ENCODE data around the gene HDAC2.

DNA sequence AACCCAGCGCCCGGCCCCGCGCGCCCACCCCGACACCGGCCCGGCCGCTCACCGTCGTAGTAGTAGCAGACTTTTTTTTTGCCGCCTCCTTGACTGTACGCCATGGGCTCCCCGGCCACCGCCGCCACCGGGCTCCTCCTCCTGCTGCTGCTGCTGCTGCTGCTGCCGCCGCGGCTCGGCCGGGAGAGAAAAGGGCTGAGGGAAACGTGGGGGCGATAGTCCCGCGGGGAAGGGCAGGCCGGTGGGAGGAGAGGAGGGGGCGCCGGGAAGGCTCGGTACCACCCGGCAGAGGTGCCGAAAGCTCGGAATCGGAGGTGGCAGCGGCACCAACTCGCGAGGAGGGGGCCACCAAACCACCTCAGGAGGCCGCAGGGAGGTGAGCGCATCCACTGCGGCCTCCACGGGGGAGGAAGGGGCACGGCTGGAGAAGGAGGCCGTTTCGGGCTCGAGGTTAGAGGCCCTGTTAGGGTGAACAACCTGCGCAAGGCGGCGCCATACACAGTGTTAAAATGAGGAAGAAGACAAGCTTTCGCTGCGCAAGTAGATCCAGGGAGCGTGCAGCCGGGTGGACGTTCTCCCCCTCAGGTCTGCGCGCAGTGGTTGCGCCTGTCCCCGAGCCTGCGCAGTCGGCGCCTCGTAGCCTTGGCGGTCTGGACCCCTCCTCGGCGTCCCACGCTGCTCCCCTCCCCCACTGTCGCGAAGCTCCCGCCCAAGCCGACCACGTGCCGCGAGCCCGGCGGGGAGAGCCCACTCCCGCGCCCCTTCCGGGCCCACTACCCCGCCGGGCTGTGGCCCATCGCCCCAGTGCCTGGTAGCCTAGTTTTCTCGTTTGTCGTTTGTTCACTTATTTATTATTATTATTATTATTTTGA lies at the start of gene HDAC2:
- TF ChIP-seq, protein P1, sequence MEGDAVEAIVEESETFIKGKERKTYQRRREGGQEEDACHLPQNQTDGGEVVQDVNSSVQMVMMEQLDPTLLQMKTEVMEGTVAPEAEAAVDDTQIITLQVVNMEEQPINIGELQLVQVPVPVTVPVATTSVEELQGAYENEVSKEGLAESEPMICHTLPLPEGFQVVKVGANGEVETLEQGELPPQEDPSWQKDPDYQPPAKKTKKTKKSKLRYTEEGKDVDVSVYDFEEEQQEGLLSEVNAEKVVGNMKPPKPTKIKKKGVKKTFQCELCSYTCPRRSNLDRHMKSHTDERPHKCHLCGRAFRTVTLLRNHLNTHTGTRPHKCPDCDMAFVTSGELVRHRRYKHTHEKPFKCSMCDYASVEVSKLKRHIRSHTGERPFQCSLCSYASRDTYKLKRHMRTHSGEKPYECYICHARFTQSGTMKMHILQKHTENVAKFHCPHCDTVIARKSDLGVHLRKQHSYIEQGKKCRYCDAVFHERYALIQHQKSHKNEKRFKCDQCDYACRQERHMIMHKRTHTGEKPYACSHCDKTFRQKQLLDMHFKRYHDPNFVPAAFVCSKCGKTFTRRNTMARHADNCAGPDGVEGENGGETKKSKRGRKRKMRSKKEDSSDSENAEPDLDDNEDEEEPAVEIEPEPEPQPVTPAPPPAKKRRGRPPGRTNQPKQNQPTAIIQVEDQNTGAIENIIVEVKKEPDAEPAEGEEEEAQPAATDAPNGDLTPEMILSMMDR (IDR thresholded peaks at IDR 0.05), result no peak
- TF ChIP-seq POLR2A (IDR thresholded peaks at IDR 0.05), result no peak
